HL-60 (cell line): ENCODE results near the gene TNF.

Experiments used
- GABPA ChIP-seq: IDR thresholded peaks from 2 replicates; pipeline ENCODE4 v1.6.1; 2012; ENCODE audit warnings: low read depth
- POLR2AphosphoS5 ChIP-seq: IDR thresholded peaks from 2 replicates; pipeline ENCODE4 v1.6.1; 2012; ENCODE audit warnings: low read depth
- TF ChIP-seq, protein P1 (sequence below): IDR thresholded peaks from one replicate; pipeline ENCODE4 v1.5.1; 2011; ENCODE audit warnings: low read length, control low read depth, inconsistent platforms; ENCODE audit not compliant: insufficient read depth
- TF ChIP-seq, protein P2 (sequence below): IDR thresholded peaks from 2 replicates; pipeline ENCODE4 v1.6.1; 2012; ENCODE audit warnings: low read depth; ENCODE audit not compliant: insufficient replicate concordance

DNA sequence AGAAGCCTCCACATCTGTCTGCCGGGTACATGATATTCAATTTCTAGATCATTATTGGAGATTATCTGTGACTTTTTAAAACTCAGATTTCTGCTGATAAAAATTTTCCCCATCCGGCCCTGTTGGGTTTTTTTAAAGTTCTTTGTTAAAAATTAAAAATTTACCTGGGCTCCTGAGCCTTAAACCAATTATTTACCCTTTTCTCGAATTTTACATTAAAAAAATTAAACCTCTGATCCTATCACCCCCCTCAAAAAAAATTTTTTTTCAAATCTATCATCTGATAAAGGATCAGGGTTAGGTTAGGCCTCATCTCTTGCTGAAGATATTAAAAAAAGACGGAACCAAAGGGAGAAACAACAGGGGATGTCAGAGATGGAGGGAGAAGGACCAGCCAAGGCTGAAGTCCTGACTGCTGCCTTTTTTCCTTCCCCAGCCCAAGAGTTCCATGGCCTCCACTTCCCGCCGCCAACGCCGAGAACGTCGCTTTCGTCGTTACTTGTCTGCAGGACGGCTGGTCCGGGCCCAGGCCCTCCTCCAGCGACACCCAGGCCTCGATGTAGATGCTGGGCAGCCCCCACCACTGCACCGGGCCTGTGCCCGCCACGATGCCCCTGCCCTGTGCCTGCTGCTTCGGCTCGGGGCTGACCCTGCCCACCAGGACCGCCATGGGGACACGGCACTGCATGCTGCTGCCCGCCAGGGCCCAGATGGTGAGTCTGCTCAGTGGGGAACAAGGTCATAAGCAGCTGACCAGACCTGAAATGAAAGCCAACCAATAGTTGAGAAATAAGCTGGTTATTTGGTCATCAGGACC is 27.4 kb upstream of the TNF start:
- TF ChIP-seq, protein P1, sequence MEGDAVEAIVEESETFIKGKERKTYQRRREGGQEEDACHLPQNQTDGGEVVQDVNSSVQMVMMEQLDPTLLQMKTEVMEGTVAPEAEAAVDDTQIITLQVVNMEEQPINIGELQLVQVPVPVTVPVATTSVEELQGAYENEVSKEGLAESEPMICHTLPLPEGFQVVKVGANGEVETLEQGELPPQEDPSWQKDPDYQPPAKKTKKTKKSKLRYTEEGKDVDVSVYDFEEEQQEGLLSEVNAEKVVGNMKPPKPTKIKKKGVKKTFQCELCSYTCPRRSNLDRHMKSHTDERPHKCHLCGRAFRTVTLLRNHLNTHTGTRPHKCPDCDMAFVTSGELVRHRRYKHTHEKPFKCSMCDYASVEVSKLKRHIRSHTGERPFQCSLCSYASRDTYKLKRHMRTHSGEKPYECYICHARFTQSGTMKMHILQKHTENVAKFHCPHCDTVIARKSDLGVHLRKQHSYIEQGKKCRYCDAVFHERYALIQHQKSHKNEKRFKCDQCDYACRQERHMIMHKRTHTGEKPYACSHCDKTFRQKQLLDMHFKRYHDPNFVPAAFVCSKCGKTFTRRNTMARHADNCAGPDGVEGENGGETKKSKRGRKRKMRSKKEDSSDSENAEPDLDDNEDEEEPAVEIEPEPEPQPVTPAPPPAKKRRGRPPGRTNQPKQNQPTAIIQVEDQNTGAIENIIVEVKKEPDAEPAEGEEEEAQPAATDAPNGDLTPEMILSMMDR = no peak
- TF ChIP-seq, protein P2, sequence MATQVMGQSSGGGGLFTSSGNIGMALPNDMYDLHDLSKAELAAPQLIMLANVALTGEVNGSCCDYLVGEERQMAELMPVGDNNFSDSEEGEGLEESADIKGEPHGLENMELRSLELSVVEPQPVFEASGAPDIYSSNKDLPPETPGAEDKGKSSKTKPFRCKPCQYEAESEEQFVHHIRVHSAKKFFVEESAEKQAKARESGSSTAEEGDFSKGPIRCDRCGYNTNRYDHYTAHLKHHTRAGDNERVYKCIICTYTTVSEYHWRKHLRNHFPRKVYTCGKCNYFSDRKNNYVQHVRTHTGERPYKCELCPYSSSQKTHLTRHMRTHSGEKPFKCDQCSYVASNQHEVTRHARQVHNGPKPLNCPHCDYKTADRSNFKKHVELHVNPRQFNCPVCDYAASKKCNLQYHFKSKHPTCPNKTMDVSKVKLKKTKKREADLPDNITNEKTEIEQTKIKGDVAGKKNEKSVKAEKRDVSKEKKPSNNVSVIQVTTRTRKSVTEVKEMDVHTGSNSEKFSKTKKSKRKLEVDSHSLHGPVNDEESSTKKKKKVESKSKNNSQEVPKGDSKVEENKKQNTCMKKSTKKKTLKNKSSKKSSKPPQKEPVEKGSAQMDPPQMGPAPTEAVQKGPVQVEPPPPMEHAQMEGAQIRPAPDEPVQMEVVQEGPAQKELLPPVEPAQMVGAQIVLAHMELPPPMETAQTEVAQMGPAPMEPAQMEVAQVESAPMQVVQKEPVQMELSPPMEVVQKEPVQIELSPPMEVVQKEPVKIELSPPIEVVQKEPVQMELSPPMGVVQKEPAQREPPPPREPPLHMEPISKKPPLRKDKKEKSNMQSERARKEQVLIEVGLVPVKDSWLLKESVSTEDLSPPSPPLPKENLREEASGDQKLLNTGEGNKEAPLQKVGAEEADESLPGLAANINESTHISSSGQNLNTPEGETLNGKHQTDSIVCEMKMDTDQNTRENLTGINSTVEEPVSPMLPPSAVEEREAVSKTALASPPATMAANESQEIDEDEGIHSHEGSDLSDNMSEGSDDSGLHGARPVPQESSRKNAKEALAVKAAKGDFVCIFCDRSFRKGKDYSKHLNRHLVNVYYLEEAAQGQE = no peak
- no peak for TF ChIP-seq GABPA
- no peak for TF ChIP-seq POLR2AphosphoS5
